Pericardium fibroblast (primary cell): Measurements from ENCODE around the gene SPATA31A6. TPM values are rescaled to one million over a fixed set of nuclear protein-coding genes. Genes with fewer than 3 reads are reported as not detected.

ENCODE experiments used
- total RNA-seq: library from RNA; depleted of rRNA; stranded (reverse); fragments of >200 nt; gene quantifications from 2 replicates; pipeline ENCODE4 v1.2.3, GENCODE V29; 2015

SPATA31A6 gene
- total RNA-seq = not detected in 2 replicates

DNA sequence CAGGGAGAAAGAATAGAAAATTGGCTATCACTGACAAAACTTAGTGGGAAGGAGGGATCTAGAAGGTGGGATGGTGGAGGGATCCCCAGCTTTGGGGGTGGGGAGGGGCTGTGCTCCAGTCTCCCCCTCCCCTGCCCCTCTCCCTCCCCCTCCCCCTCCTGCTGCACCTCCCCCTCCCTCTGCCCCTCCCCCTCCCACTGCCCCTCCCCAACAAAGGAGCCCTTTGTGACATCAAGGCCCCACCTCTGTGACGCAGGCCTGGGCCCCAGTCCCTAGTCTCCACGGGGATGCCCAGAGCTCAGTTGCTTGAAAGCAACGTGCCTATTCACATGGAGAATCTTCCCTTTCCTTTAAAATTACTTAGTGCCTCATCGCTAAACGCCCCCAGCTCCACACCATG is at the start of gene SPATA31A6:
Gene SPATA31A6, plus strand, starts transcription at position 301 of the 400 bp plus-strand sequence. Its CDS starts 29 bp downstream, at position 330.

Other genes with a start within 250 kb of the SPATA31A6 start
- gene CNTNAP3B, start 54.2 kb upstream of the SPATA31A6 start, total RNA-seq = 2.7 and 4.8 TPM in 2 replicates